ENCODE results near the gene CARD10.

DNA sequence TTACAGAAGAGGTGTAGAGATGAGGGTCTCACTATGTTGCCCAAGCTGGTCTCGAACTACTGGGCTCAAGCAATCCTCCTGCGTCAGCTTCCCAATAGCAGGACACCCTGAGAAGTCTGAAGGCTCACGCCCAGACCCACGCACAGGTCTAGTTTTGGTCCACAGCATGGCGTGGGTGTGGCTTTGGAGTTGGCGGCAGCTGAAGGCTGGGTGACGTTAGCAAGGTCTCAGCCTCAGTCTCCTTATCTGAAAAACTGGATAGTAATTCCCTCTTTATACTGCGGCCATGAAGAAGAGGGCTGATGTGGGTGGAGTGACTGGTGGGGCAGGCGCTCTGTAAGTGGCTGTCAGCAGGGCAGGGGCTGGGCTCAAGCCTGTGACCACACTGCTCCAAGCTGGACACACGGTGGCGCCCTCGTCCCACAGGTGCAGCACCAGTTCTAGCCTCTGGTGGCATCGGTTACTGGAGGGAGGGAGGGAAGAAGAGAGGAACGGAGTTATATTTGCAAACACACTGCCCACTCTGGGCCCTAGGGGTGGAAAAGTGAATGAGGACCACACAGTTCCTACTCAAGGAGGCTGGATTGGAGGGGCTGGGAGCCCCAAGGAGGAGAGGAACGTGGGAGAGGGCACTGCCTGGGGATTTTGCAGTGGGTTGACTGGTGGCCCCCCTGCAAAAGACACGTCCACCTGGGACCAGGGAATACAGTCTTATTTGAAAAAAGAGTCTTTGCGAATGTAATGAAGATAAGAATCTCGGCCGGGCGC, 19.6 kb upstream of the CARD10 start:
- TF ChIP-seq POLR2A (IDR thresholded peaks at IDR 0.05) = no peak
- TF ChIP-seq, protein P1, sequence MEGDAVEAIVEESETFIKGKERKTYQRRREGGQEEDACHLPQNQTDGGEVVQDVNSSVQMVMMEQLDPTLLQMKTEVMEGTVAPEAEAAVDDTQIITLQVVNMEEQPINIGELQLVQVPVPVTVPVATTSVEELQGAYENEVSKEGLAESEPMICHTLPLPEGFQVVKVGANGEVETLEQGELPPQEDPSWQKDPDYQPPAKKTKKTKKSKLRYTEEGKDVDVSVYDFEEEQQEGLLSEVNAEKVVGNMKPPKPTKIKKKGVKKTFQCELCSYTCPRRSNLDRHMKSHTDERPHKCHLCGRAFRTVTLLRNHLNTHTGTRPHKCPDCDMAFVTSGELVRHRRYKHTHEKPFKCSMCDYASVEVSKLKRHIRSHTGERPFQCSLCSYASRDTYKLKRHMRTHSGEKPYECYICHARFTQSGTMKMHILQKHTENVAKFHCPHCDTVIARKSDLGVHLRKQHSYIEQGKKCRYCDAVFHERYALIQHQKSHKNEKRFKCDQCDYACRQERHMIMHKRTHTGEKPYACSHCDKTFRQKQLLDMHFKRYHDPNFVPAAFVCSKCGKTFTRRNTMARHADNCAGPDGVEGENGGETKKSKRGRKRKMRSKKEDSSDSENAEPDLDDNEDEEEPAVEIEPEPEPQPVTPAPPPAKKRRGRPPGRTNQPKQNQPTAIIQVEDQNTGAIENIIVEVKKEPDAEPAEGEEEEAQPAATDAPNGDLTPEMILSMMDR (IDR thresholded peaks at IDR 0.05) = peak; percentile 74 to 100 (median 91)
- peak; percentile 67 for TF ChIP-seq POLR2AphosphoS5 (IDR thresholded peaks at IDR 0.05)
